Measurements from ENCODE around the gene SGMS1.
"Not testable (repeated sequence)": the region's sequence is repeated elsewhere in the genome, so short reads cannot be mapped to it uniquely, and the experiment has no call there.

The SGMS1 gene

DNA sequence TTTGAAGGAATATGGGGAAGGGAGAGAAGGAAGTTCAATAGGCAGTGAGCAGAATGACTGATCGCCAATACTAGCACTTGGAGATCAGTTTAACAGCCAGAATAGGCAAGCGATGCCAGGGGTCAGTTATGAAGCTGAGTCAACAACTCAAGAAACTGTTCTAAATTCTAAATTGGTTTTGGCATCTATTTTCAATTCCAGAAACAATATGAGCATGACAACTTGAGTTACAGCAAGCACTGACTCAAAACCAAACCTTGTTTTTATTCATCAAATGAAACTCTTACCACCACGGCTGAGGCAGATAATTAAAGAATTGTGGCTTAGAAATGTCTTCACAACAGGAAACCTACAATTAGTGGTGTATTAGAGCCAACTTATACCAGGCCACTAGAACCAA, 192.0 kb downstream of the SGMS1 start:
- no peak for TF ChIP-seq CTCF (conservative IDR thresholded peaks at IDR 0.05; ENCODE audit: low read depth, low read length)
- peak; percentile 61 for DNase-seq (ENCODE audit: low read depth)
- no peak overlapping the region for H3K4me3 ChIP-seq (ENCODE audit: low read depth, low read length)

GRCh38 chr10:50431133-50431532, 192.6 kb downstream of the SGMS1 start:
- H3K4me3 ChIP-seq (ENCODE audit: low read depth, low read length): no peak overlapping the region
- TF ChIP-seq CTCF (conservative IDR thresholded peaks at IDR 0.05; ENCODE audit: low read depth, low read length): no peak
- peak; percentile 79 for DNase-seq (ENCODE audit: low read depth)

- no peak for TF ChIP-seq CTCF (conservative IDR thresholded peaks at IDR 0.05; ENCODE audit: low read depth, low read length)
- DNase-seq (ENCODE audit: low read depth): no peak
- no peak overlapping the region for H3K4me3 ChIP-seq (ENCODE audit: low read depth, low read length)
Measured at GRCh38 chr10:50426485-50426884, 197.3 kb downstream of the SGMS1 start.

GRCh38 chr10:50425215-50425614, 198.5 kb downstream of the SGMS1 start:
- H3K4me3 ChIP-seq (ENCODE audit: low read depth, low read length); DNase-seq (ENCODE audit: low read depth): not testable (repeated sequence)

GRCh38 chr10:50423448-50423847, 200.3 kb downstream of the SGMS1 start:
- no peak for TF ChIP-seq CTCF (conservative IDR thresholded peaks at IDR 0.05; ENCODE audit: low read depth, low read length)
- H3K4me3 ChIP-seq (ENCODE audit: low read depth, low read length): no peak overlapping the region
- no peak for DNase-seq (ENCODE audit: low read depth)

GRCh38 chr10:50422259-50422658, 201.5 kb downstream of the SGMS1 start:
- DNase-seq (ENCODE audit: low read depth): no peak
- no peak for TF ChIP-seq CTCF (conservative IDR thresholded peaks at IDR 0.05; ENCODE audit: low read depth, low read length)
- H3K4me3 ChIP-seq (ENCODE audit: low read depth, low read length): no peak overlapping the region

- peak; percentile 81 for TF ChIP-seq CTCF (conservative IDR thresholded peaks at IDR 0.05; ENCODE audit: low read depth, low read length)
- H3K4me3 ChIP-seq (ENCODE audit: low read depth, low read length): no peak overlapping the region
- peak; percentile 67 for DNase-seq (ENCODE audit: low read depth)
Measured at GRCh38 chr10:50421026-50421719, 202.6 kb downstream of the SGMS1 start.
